NOMO-1 treated with DMSO at 0.1 percent for 48 hours (cell line): Measurements from ENCODE around the gene SPRR4.

ENCODE experiments used
- DNase-seq: peaks from one replicate; lab custom pipeline; 2025; ENCODE audit not compliant: unreplicated experiment; lab: John Stamatoyannopoulos, UW

The SPRR4 gene

GRCh38 chr1:152970495-152970894 is at the start of gene SPRR4:
SPRR4 (plus strand) TSS chr1:152970648; CDS start chr1:152971891, 1,243 bp downstream.
- DNase-seq: peak; percentile 7

- no peak for DNase-seq
Measured at GRCh38 chr1:152924191-152924590, 46.3 kb upstream of the SPRR4 start.

GRCh38 chr1:152926091-152926490 is 44.4 kb upstream of the SPRR4 start:
- peak; percentile 6 for DNase-seq

- no peak for DNase-seq
Measured at GRCh38 chr1:152928671-152929070, 41.8 kb upstream of the SPRR4 start.

GRCh38 chr1:152932170-152932811 is 38.2 kb upstream of the SPRR4 start:
- DNase-seq: no peak

- DNase-seq: no peak
Measured at GRCh38 chr1:152933196-152933595, 37.3 kb upstream of the SPRR4 start.

- no peak for DNase-seq
Measured at GRCh38 chr1:152940614-152941013, 29.8 kb upstream of the SPRR4 start.

- DNase-seq: no peak
Measured at GRCh38 chr1:152941037-152941711, 29.3 kb upstream of the SPRR4 start.

GRCh38 chr1:152942161-152942560 is 28.3 kb upstream of the SPRR4 start:
- no peak for DNase-seq

GRCh38 chr1:152946248-152946647 is 24.2 kb upstream of the SPRR4 start:
- DNase-seq: no peak

- DNase-seq: no peak
Measured at GRCh38 chr1:152946651-152947256, 23.7 kb upstream of the SPRR4 start, which contains the start of gene SPRR5. SPRR5 (plus strand) TSS chr1:152947206; CDS start chr1:152948555, 1,349 bp downstream.

- no peak for DNase-seq
Measured at GRCh38 chr1:152951711-152952110, 18.7 kb upstream of the SPRR4 start.

- DNase-seq: no peak
Measured at GRCh38 chr1:152953761-152954160, 16.7 kb upstream of the SPRR4 start.

- DNase-seq: no peak
Measured at GRCh38 chr1:152954436-152954835, 16.0 kb upstream of the SPRR4 start.

GRCh38 chr1:152957561-152957960 is 12.9 kb upstream of the SPRR4 start:
- no peak for DNase-seq

GRCh38 chr1:152959273-152959672 is 11.2 kb upstream of the SPRR4 start:
- DNase-seq: no peak

- DNase-seq: no peak
Measured at GRCh38 chr1:152959801-152960451, 10.5 kb upstream of the SPRR4 start.

GRCh38 chr1:152960452-152961044 is 9.9 kb upstream of the SPRR4 start:
- DNase-seq: peak; percentile 32

- no peak for DNase-seq
Measured at GRCh38 chr1:152961226-152961891, 9.1 kb upstream of the SPRR4 start.

GRCh38 chr1:152962876-152963415 is 7.5 kb upstream of the SPRR4 start:
- no peak for DNase-seq
